Loucy (cell line): Measurements from ENCODE around the gene MMUT.
"Not testable (repeated sequence)": the region's sequence is repeated elsewhere in the genome, so short reads cannot be mapped to it uniquely, and the experiment has no call there.

Experiments
- EZH2phosphoT487 ChIP-seq: fragments of 200-600 bp; IDR thresholded peaks from 2 replicates; pipeline ENCODE4 v1.6.1; 2018; ENCODE audit warnings: antibody characterized with exemption, mild to moderate bottlenecking, moderate library complexity, borderline replicate concordance
- TF ChIP-seq, protein P1 (sequence below): fragments of 200-600 bp; sonication (generic); conservative IDR thresholded peaks from 2 replicates; pipeline ENCODE4 v1.5.1; 2014; ENCODE audit warnings: mild to moderate bottlenecking, antibody characterized with exemption, low read length

DNA sequence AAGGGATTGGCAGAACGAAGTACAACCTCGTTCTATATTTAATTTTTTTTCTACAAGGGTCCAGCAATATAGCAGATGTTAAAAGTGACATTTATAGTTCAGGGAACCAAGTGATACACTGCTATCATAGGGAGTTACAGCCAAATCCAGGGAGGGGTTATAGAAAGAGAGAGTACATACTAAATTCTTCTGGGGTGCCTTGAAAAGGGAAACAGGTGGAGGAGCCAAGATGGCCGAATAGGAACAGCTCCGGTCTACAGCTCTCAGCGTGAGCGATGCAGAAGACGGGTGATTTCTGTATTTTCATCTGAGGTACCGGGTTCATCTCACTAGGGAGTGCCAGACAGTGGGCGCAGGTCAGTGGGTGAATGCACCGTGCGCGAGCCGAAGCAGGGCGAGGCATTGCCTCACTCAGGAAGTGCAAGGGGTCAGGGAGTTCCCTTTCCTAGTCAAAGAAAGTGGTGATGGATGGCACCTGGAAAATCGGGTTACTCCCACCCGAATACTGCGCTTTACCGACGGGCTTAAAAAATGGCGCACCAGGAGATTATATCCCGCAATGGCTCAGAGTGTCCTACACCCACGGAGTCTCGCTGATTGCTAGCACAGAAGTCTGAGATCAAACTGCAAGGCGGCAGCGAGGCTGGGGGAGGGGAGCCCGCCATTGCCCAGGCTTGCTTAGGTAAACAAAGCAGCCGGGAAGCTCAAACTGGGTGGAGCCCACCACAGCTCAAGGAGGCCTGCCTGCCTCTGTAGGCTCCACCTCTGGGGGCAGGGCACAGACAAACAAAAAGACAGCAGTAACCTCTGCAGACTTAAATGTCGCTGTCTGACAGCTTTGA is 76.2 kb downstream of the MMUT start:
- TF ChIP-seq, protein P1, sequence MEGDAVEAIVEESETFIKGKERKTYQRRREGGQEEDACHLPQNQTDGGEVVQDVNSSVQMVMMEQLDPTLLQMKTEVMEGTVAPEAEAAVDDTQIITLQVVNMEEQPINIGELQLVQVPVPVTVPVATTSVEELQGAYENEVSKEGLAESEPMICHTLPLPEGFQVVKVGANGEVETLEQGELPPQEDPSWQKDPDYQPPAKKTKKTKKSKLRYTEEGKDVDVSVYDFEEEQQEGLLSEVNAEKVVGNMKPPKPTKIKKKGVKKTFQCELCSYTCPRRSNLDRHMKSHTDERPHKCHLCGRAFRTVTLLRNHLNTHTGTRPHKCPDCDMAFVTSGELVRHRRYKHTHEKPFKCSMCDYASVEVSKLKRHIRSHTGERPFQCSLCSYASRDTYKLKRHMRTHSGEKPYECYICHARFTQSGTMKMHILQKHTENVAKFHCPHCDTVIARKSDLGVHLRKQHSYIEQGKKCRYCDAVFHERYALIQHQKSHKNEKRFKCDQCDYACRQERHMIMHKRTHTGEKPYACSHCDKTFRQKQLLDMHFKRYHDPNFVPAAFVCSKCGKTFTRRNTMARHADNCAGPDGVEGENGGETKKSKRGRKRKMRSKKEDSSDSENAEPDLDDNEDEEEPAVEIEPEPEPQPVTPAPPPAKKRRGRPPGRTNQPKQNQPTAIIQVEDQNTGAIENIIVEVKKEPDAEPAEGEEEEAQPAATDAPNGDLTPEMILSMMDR = not testable (repeated sequence)
- TF ChIP-seq EZH2phosphoT487 = not testable (repeated sequence)
